AG20443 (cell line): ENCODE data around the gene KPNA4.

ENCODE experiments used
- DNase-seq: peaks from one replicate; pipeline ENCODE4 v3.0.0; 2012; ENCODE audit warnings: low spot score, mixed read lengths

Gene KPNA4

GRCh38 chr3:160450846-160451245 lies 114.5 kb downstream of the KPNA4 start:
- peak; percentile 90 for DNase-seq

- peak; percentile 98 for DNase-seq
Observed at GRCh38 chr3:160449636-160450598, 115.5 kb downstream of the KPNA4 start, which contains the start of gene TRIM59. TRIM59 (minus strand) TSS chr3:160449786; CDS start chr3:160439183, 10,603 bp downstream.

GRCh38 chr3:160448845-160449635 lies 116.3 kb downstream of the KPNA4 start:
- no peak for DNase-seq

GRCh38 chr3:160447544-160447943 lies 117.8 kb downstream of the KPNA4 start:
- DNase-seq = no peak

GRCh38 chr3:160446522-160447056 lies 118.8 kb downstream of the KPNA4 start:
- DNase-seq = no peak

GRCh38 chr3:160445854-160446253 lies 119.5 kb downstream of the KPNA4 start:
- no peak for DNase-seq
